ENCODE results near the gene TRAF1.
"Not testable (repeated sequence)": the region's sequence is repeated elsewhere in the genome, so short reads cannot be mapped to it uniquely, and the experiment has no call there.

TRAF1 gene, protein sequence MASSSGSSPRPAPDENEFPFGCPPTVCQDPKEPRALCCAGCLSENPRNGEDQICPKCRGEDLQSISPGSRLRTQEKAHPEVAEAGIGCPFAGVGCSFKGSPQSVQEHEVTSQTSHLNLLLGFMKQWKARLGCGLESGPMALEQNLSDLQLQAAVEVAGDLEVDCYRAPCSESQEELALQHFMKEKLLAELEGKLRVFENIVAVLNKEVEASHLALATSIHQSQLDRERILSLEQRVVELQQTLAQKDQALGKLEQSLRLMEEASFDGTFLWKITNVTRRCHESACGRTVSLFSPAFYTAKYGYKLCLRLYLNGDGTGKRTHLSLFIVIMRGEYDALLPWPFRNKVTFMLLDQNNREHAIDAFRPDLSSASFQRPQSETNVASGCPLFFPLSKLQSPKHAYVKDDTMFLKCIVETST

DNA sequence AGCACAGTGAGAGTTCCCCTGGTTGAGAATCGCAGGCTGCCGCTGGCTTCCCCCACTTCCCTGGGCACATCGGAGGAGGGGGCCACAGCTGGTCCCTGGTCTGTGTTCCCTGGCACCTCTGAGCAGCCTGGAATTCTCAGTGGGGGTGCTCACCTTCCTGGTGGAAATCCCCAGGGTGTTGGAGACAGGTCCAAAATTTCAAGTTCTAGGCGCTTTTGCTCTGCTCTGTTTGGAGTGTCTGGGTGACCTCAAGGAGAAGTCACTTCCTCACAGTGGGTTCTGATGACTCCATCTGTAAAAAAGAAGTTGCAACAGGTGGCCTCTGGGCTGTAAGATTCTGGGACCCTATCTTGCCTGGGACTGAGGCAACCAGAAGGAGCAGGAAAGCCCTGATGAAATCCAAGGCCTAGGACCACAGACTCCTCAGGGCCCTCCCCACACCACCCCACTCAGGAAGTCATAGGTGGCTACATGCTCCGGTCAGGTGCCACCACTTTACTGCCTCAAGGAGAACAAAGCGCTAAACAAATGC, at the start of gene TRAF1:
Gene TRAF1 (minus strand): TSS at position 400 of the 532 bp plus-strand sequence. CDS start 721 bp downstream, outside the sequence.
- FAIRE-seq, result no peak

DNA sequence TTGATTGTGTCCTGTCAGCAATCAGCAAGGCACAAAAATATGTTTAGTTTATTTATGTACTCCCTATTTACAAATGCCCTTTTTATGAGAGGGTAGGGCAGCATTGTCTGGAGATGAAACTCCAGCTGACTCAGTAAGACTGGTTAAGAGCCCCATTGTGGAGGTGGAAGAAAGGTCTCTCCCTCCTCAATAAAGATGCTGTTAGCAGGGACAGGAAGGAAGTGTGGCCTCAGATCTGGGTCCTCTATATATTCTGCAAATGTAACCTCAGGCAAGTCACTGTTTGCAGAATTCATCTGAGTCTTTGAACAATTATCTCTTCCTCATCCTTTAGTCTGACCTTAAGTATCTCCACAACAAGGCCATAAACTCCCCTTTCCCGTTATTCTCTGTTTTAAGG, 48.3 kb upstream of the TRAF1 start:
- FAIRE-seq, result no peak

DNA sequence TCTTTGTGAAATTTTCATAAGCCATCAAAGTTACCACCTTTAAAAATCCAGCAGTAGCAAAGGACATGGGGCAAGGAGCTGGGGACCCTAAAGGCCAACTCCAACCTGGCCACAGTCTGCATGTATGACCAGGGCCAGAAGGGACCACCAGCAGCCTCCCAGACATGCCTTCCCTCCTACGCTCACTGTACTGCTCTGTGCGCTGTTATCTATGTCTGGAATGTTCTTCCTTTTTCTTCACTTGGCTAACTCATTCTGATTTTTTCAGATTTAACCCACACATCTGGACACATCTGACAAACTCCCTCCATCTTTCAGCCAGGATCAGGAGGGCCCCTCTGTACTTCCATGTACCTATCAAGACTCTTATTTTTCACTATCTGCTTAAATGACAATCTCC, 47.6 kb upstream of the TRAF1 start:
- FAIRE-seq, result no peak

DNA sequence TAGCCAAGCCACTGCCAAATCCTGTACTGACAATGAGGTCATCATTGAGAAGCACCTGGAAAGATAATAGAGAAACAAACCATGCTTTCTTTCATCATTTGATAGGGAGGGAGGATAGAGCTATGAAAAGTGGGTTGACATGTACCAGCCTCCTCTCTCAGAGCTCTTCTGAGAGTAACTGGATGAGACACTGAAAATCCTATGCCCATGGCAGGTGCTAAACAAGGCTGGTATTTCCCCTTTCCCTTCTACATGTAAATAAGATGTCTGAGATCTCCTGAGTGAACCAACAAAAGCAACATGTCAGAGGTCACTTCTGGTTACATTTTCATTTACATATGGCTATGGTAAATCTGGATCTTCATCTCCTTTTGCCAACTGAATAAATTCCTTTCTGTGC, 45.3 kb upstream of the TRAF1 start:
- FAIRE-seq, result no peak

DNA sequence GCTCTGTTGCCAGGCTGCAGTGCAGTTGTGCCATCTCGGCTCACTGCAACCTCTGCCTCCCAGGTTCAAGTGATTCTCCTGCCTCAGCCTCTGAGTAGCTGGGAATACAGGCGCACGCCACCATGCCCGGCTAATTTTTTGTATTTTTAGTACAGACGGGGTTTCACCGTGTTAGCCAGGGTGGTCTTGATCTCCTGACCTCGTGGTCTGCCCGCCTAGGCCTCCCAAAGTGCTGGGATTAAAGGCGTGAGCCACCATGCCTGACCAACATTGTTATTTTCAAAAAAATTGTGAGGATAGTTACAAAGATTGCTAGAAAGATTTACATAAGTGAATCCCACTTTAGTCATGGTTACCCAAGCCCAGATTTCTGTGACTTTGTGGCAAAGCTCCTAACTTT, 44.9 kb upstream of the TRAF1 start:
- FAIRE-seq, result not testable (repeated sequence)

DNA sequence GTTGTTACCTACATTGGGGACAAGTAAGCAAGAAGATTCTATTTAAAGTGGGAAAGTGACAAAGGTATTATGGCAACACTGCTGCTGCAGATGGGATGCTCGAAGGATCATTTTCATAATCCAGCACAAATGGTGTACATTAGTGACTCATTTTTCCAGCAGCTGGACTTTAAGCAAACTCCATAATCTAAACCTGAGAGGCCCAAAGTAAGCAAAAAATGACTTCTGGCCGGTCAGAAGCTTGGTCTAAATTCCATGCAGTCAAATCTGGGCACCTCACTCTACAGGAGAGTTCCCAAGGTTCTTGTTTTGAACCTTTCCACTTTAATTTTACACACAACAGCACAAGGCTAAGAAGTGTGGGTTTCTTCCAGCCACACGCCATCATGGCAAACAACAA, 43.6 kb upstream of the TRAF1 start:
- no peak for FAIRE-seq

DNA sequence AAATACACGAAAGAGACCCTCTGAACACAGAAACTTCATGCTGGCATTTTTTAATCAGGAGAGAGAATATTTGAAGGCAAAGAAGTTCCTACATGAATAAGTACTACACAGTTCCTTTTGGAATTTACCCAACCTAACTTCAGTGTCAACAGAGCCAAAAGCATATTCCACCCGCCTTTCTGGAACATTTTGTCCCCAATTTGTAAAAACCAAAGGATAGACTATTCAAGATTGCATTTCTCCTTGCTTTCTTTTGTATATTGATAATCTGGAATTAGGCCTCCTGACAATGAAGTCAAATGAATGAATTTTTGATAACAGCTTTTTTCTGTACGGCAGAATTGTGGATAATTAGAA, 39.4 kb upstream of the TRAF1 start:
- FAIRE-seq, result no peak

DNA sequence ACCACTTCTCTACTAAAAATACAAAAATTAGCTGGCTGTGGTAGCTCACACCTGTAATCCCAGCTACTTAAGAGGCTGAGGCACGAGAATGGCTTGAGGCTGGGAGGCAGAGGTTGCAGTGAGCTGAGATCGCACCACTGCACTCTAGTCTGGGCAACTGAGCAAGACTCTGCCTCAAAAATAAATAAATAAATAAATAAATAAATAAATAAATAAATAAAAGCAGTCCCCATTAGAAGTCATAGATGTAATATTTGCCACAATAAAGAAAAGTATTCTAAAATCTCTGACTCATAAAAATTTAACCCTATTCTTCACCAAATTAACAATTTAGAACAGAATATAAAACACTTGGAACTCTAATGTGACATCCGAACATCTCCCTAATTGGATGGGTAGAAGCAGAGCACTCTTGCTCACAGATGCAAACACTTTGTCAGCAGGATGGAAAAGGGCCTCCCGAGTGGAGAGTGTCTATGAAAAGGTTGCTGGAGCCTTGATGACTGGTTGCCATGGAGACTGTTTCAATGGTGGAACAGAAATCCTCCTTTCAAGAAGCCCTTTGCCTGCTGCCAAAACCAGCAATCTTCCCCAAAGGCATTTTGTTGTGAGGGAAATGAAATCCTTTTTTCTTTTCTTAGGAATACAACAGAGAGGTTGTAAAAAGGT, 38.9 kb upstream of the TRAF1 start:
- no peak for FAIRE-seq

DNA sequence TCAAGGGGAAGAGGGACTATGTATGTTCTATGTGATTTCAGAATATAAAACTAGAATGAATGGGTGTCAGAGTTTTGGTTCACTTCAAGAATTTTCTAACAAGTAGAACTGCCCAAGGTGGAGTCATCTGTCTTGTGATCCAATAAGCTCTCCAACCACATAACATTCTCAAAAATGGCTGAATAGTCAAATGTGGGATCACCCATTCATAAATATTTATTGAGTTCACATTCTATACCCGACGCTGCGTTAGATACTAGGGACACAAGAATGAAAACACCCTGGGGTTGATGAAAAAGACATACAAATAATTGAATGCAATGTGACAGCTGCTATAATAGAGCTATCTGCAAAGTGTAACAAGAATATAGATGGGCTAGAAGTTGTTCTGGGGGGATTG, 35.3 kb upstream of the TRAF1 start:
- no peak for FAIRE-seq

DNA sequence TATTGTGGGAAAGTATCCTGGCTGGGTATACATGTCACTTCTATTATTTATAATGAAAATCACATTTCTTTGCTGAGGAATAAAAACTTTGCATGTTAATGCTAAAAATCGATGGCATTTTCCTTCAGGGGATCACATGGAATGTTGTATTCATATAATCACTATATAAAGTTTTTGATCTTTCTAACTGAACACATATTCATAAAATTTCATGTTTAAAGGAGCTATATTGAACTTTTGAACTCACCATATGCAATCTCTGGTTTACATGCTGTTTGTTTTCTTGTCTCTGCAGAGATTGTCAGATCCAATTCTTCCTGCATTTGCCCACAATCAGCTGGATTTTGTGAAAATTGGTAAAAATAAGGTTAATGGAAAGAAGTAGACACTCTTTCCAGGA, 33.4 kb upstream of the TRAF1 start:
- FAIRE-seq, result no peak

DNA sequence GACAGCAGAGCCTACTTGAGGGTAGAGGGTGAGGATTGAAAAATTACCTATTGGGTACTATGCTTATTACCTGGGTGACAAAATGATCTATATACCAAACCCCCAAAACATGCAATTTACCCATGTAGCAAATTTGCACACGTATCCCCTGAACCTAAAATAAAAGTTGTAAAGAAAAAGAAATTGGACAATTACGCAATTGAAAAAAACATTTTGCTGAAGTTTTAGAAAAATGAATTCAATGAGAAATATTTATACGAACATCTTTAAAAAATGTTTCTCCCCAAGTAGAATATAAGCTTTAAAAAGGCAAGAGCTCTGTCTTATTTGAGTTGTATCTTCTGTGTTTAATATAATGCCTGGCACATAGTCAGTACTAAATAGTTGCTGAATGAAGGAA, 30.3 kb upstream of the TRAF1 start:
- FAIRE-seq, result no peak

DNA sequence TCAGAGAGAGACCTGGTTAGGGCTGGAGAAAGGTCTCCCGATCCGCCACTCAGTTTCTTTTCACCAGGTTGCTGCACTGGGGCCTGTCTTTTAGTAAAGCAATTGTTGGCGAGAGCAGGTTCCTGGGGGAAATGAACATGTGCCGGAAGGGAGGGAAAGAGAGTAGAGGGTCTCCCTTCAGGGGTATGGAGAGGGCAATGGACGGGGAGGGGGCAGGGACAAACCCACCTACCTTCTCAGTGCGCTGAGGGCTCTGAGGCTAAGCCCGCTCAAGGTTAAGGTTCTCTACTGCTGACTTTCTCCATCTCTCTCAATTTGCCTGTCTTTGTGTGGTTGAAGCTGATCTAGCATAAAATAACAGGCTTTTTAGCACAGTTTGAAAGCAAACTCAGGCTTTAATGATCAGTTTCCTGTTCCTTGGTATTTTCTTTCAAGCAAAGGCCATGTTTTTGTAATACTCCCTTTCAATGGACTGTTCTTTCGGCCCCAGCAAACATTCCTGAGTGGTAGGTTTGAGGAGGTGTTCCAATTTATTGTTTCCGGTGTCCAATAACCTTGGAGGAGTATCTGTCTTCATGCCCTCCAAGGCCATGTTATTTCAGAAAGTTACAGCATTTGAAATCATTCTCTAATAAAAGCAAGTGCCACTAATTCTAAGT, 25.5 kb upstream of the TRAF1 start:
- FAIRE-seq, result no peak

DNA sequence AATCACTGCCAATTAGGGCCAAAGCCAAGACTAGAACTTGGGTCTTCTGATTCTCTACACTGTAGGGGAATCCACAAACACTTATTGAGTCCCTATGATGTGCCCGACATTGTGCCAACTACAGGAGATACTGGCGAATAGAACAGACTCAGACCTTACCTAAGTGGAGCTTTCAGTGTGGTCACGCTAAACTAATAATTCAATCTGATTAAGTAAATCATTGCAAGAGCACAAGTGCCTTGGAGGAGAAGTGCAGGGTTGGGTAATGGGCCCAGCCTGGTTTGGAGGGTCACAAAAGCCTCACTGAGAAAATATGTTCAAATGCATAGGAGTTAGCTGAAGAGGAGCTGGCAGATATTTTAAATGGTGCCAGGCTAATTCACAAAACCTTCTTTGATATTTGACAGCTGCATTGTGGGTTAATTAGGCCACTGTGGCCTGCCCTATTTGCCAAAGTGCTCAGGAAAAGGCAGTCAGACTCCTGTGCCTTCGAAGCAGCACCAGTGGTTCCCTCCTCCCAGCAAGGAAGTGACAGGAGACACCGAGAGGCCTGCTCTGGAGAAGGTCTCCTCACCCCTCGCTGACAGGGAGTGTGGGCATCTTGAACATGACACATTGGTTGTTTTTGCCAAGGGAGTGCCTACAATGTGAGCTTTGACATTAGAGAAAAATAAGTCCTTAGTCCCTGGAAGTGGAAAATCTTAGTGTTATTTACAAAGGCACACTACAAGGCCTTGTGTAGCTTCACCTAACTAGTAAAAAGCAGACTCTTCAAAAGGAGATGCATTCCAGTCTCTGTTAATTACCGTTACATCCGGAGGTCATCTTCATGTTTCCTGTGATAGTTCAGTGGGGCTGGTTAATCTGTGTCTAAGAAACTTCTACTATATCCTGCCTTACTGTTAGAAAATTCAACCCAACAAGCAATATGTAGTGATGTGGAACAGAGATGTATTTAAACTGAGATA, 24.1 kb upstream of the TRAF1 start:
- FAIRE-seq, result no peak

DNA sequence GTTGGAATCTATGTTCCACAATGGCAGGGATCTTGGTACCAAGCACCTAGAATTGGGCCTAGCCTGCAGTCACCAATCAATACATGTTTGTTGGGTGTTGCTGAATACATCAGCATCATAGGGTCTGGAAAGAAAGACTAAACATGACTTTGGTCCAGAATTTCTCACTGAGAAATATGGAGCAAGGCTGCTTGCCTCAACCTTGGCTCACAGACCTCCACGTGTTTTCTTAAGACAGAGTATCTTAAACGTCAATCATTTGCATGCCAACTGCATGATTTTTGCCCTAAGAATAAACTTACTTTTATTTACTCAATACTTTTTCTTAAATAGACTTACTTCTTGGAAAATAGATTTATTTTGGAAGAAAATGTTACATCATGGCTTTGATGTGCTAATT, 22.7 kb upstream of the TRAF1 start:
- no peak for FAIRE-seq

DNA sequence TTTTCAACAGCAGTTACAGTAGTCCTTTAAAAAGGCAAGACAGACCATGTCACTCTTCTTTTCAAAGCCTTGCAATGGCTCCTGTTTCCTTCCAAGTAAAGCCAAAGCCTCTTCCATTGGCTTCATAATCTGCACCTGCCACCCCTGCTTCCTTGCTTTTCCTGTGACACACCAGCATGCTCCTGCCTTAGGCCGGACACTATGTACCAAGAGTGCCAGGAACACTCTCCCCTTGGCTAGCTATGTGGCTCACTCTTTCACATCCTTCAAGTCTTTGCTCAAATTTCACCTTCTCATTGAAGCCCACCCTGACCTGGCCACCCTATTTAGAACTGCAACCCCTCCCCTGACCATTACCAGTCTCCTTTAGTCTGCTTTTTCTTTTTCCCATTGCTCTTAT, 22.2 kb upstream of the TRAF1 start:
- no peak for FAIRE-seq

DNA sequence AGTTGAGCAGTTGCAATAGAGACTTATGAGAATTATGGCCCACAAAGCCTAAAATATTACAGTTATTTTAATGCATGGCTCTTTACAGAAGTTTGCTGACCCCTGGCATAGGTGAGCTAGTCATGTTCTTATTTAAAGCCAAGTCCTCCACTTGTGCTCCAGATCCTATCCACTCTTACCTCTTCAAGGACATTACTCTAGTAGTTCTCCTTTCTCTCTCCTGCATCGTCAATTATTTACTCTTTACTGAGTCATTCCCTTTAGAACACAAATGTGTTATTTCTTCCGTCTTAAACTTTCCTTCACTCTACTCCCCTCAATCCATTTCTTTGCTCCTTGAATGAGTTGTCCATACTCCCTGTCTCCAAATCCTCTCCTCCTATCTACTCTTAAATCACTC, 20.6 kb upstream of the TRAF1 start:
- FAIRE-seq, result no peak

DNA sequence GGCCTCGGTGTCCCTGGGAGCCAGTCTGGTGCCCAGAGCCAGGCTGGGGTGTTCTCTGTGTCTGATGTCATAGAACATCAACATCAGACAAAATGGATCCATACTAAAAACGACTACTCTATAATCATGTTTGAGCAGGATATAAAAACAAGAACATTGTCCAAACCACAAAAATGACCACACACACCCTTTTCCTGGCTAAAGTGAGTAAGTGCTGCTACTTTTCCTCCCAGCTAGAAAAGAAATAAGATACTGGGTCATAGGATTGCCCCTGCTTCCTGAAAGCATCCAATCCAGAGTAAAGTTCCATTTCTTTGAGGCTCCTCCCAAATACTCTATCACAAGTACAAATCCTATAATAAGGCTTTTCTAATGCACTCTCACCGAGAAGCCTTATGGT, 19.7 kb upstream of the TRAF1 start:
- FAIRE-seq, result no peak

DNA sequence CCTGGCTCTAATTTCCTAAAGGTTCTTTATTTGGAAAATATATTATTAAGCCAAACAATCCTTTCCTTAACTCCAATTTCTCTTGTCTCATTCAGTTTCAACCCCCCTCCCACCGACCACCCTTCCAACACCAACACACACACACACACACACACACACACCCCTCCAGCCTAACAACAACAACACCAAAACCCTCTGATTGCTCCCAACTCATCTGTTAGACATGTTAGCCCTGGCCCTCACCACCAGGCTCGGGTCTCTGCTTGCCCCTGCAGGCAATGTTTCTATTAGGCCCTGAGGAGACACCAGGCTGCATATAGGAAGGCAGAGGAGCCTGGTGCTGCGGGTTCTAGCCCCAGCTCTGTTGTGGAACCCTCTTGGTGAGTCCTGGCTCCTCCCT, 18.4 kb upstream of the TRAF1 start:
- no peak for FAIRE-seq

DNA sequence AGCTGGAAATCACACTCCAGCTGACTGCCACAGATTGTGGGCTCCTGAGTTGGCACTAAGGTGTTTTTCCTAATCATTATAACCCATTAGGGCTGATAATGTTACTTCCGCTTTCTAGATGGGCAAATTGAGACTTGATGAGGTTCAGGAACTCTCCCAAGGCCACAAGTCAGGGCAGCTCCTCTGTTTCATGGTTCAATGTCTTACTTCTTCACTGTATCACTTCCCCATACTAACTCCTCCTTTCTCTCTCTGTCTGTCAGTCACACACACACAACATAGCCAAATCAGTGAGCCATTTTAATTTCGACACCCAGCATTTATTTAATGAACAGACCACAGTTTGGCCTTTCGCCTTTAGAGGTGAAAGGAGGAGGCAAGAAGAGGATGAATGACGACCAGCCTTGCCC, 17.8 kb upstream of the TRAF1 start:
- no peak for FAIRE-seq

DNA sequence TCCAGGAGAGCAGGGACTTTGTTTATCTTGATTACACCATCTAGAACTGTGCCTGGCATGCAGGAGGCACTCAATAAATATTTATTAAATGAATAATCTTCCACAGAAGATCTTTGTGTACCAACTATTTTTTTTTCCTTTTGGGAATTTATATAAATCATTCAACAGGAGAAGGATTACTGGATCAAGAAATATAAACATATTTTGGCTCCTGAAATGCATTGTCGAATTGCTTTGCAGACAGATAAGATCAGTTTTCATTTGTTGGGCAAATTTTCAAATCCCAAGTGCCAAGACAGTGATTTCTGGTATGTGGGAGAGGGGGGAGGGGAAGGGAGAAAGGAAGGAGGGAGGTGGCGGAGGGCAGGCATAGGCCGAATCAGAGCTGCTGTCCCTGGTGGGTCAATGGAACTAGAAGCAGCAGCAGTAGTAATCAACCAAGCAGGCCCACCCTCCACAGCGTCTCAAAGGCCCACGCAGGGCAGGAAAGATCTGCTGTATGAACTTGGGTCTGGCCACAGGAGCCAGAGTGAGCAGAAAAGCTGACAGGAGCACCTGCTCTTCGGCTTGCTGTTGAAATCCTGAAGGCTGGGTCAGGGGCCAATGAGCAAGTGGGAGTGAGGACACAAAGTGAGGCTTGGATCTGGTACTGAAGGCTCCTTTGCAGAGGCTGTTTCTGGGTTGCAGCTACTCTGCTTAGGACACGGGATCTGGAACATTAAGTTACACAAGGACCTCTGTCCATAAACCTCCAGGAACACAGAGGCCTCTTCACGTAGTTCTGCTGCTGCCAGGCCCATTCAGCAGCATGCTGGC, 15.8 kb upstream of the TRAF1 start:
- no peak for FAIRE-seq

DNA sequence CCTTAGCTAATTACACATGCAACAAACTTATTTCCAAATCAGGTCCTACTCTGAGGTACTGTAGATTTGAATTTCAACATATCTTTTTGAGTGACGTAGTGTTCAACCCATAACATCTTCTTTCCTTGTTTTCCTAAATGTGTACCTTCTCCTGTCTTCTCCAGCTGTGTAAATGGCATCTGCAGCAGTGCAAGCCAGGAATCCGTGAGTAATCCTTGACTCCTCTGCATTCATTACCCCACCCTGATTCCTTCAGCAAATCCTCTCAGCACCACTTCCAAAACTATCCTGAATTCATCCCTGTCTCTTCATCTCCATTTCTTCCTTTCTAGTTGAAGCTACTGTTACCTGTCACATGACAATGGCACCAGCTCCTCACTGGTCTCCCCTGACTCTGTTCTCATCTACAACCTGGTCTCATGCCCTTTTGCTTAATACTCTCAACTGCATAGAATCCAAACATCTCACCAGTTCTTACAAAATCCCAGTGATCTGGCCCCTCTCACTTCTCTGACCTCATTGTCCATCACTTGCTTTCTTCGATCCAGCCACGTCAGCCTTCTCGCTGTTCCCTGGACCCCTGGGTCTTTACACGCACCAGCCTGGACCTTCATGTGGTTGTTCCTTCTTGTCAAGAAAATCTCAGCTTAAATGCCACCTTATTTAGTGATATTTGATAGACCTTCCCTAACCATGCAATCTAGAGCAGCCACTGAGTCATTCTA, 14.6 kb upstream of the TRAF1 start:
- FAIRE-seq, result no peak
